Trophoblast cell (in vitro differentiated cells and primary cell): ENCODE results near the gene SMTNL2.

Experiments used
- DNase-seq, 2 donors: peaks; one replicate each; pipeline ENCODE4 v3.0.0-alpha.2; 2016
- H2AFZ ChIP-seq: 2 replicates; pipeline ENCODE4 v1.6.1; 2013; ENCODE audit warnings: low read length, moderate library complexity, mild to moderate bottlenecking; ENCODE audit not compliant: insufficient read depth, poor library complexity
- H2AK5ac ChIP-seq: 2 replicates; pipeline ENCODE4 v1.6.1; 2013; ENCODE audit warnings: mild to moderate bottlenecking, low read length
- H2BK120ac ChIP-seq: 2 replicates; pipeline ENCODE4 v1.6.1; 2013; ENCODE audit warnings: low read length, mild to moderate bottlenecking, moderate library complexity; ENCODE audit not compliant: insufficient read depth, poor library complexity
- H2BK12ac ChIP-seq: 2 replicates; pipeline ENCODE4 v1.6.1; 2013; ENCODE audit warnings: mild to moderate bottlenecking, low read length, moderate library complexity
- H2BK5ac ChIP-seq: 2 replicates; pipeline ENCODE4 v1.6.1; 2013; ENCODE audit warnings: low read length, low read depth, moderate library complexity, mild to moderate bottlenecking; ENCODE audit not compliant: poor library complexity
- H3K14ac ChIP-seq: 2 replicates; pipeline ENCODE4 v1.6.1; 2013; ENCODE audit warnings: mild to moderate bottlenecking, low read length
- H3K18ac ChIP-seq: 2 replicates; pipeline ENCODE4 v1.6.1; 2013; ENCODE audit warnings: mild to moderate bottlenecking, low read length
- H3K23ac ChIP-seq: 2 replicates; pipeline ENCODE4 v1.6.1; 2013; ENCODE audit warnings: low read length
- H3K27ac ChIP-seq: 2 replicates; pipeline ENCODE4 v1.5.1; 2013; ENCODE audit warnings: low read depth, mild to moderate bottlenecking, inconsistent platforms, low read length, moderate library complexity
- H3K27me3 ChIP-seq: 2 replicates; pipeline ENCODE4 v1.6.1; 2013; ENCODE audit warnings: inconsistent platforms, mild to moderate bottlenecking, low read length, moderate library complexity; ENCODE audit not compliant: insufficient read depth
- H3K36me3 ChIP-seq, 2 experiments: 1 replicate in 1 of 2; 2 replicates in 1 of 2; pipeline ENCODE4 v1.6.1; 2013; ENCODE audit warnings: low read length in 2 of 2, mild to moderate bottlenecking in 2 of 2, moderate library complexity in 1 of 2; ENCODE audit not compliant: insufficient read depth in 2 of 2, control insufficient read depth in 1 of 2
- H3K4ac ChIP-seq: 2 replicates; pipeline ENCODE4 v1.6.1; 2013; ENCODE audit warnings: low read depth, mild to moderate bottlenecking, low read length, moderate library complexity
- H3K4me1 ChIP-seq, 2 experiments: 1 replicate in 1 of 2; 2 replicates in 1 of 2; pipeline ENCODE4 v1.6.1; 2013; ENCODE audit warnings: low read length in 2 of 2, mild to moderate bottlenecking in 2 of 2, moderate library complexity in 1 of 2; ENCODE audit not compliant: insufficient read depth in 2 of 2, control insufficient read depth in 1 of 2
- H3K4me2 ChIP-seq: 2 replicates; pipeline ENCODE4 v1.6.1; 2013; ENCODE audit warnings: inconsistent platforms, mild to moderate bottlenecking, low read length, moderate library complexity
- H3K4me3 ChIP-seq: 2 replicates; pipeline ENCODE4 v1.5.1; 2013; ENCODE audit warnings: mild to moderate bottlenecking, low read depth, low read length, inconsistent platforms
- H3K79me1 ChIP-seq: one replicate; pipeline ENCODE4 v1.6.1; 2013; ENCODE audit warnings: low read length
- H3K79me2 ChIP-seq: 2 replicates; pipeline ENCODE4 v1.6.1; 2013; ENCODE audit warnings: low read length, mild to moderate bottlenecking; ENCODE audit not compliant: control insufficient read depth, insufficient read depth, poor library complexity
- H3K9ac ChIP-seq: 2 replicates; pipeline ENCODE4 v1.6.1; 2013; ENCODE audit warnings: mild to moderate bottlenecking, low read length
- H3K9me3 ChIP-seq: 2 replicates; pipeline ENCODE4 v1.6.1; 2013; ENCODE audit warnings: low read depth, mild to moderate bottlenecking, control low read depth, inconsistent platforms, low read length; ENCODE audit not compliant: insufficient read depth
- H4K12ac ChIP-seq: 2 replicates; pipeline ENCODE4 v1.6.1; 2013; ENCODE audit warnings: low read depth, mild to moderate bottlenecking, low read length, moderate library complexity
- H4K8ac ChIP-seq: 2 replicates; pipeline ENCODE4 v1.6.1; 2013; ENCODE audit warnings: low read depth, mild to moderate bottlenecking, low read length, moderate library complexity
- H4K91ac ChIP-seq: one replicate; pipeline ENCODE4 v1.6.1; 2013; ENCODE audit warnings: low read depth, mild to moderate bottlenecking, low read length, moderate library complexity
- WGBS: extraction: QIAGEN DNeasy Blood & Tissue Kit; methylation state at CpG from one replicate; pipeline ENCODE4 v1.1.7; 2013; ENCODE audit warnings: missing lambda C conversion rate; ENCODE audit not compliant: insufficient read length, insufficient coverage; ENCODE audit errors: extremely low coverage; 5-methylcytosine and 5-hydroxymethylcytosine counted together

Gene SMTNL2

GRCh38 chr17:4586043-4586442 is 1.7 kb downstream of the SMTNL2 start:
- peaks cover 47 to 70% of the 10 kb centered on the region in 2 experiments for H3K4me1 ChIP-seq
- peak overlapping the region; percentile 70 for H4K91ac ChIP-seq
- H3K23ac ChIP-seq = no peak overlapping the region
- peaks cover 5 to 6% of the 10 kb centered on the region in 2 experiments for H3K36me3 ChIP-seq
- peak overlapping the region; percentile 84 for H3K27ac ChIP-seq
- H3K4ac ChIP-seq = peak overlapping the region; percentile 96
- H3K4me3 ChIP-seq = peak overlapping the region; percentile 88
- H2AK5ac ChIP-seq = no peak overlapping the region
- no peaks in the 10 kb centered on the region for H3K27me3 ChIP-seq
- peak overlapping the region; percentile 3 for H3K14ac ChIP-seq
- H2BK120ac ChIP-seq = no peak overlapping the region
- H2AFZ ChIP-seq = no peak overlapping the region
- peaks cover 1% of the 10 kb centered on the region for H3K9me3 ChIP-seq
- peak overlapping the region; percentile 78 for H3K4me2 ChIP-seq
- DNase-seq = no peak
- no peak overlapping the region for H2BK5ac ChIP-seq
- WGBS = no CpG with 5 or more reads among the region's 9 CpGs
- no peak overlapping the region for H2BK12ac ChIP-seq
- peaks cover 51% of the 10 kb centered on the region for H3K79me2 ChIP-seq
- peaks cover 44% of the 10 kb centered on the region for H3K79me1 ChIP-seq
- no peak overlapping the region for H4K8ac ChIP-seq
- peak overlapping the region; percentile 8 for H3K9ac ChIP-seq
- no peak overlapping the region for H4K12ac ChIP-seq
- H3K18ac ChIP-seq = peak overlapping the region; percentile 12

- Histone ChIP-seq H3K18ac (peak overlapping the region; percentile 18), H3K36me3 (peaks cover 7 to 12% of the 10 kb centered on the region in 2 experiments), H4K8ac (peak overlapping the region; percentile 23), H3K4me3 (no peak overlapping the region), H3K79me2 (peaks cover 58% of the 10 kb centered on the region), H3K4me2 (peak overlapping the region; percentile 22), H3K9me3 (peaks cover 1% of the 10 kb centered on the region), H4K91ac (peak overlapping the region; percentile 53), H3K27me3 (no peaks in the 10 kb centered on the region), H2BK120ac (peak overlapping the region; percentile 49), H2AFZ (no peak overlapping the region), H3K14ac (peak overlapping the region; percentile 29), H2AK5ac (peak overlapping the region; percentile 5), H3K9ac (no peak overlapping the region), H3K4ac (peak overlapping the region; percentile 8), H4K12ac (no peak overlapping the region), H3K27ac (peak overlapping the region; percentile 84), H2BK12ac (peak overlapping the region; percentile 38), H3K4me1 (peaks cover 54 to 74% of the 10 kb centered on the region in 2 experiments), H3K23ac (no peak overlapping the region), H3K79me1 (peaks cover 50% of the 10 kb centered on the region), H2BK5ac (peak overlapping the region; percentile 44)
- WGBS = no CpG with 5 or more reads among the region's 7 CpGs
- no peak for DNase-seq
These were observed 2.9 kb downstream of the SMTNL2 start for GRCh38 chr17:4587195-4587594.

- H3K23ac ChIP-seq = no peak overlapping the region
- H3K14ac ChIP-seq = peak overlapping the region; percentile 96
- H3K18ac ChIP-seq = peak overlapping the region; percentile 95
- no peak overlapping the region for H2AK5ac ChIP-seq
- peak overlapping the region; percentile 92 for H2BK5ac ChIP-seq
- peaks cover 50% of the 10 kb centered on the region for H3K79me1 ChIP-seq
- no peak overlapping the region for H3K4ac ChIP-seq
- no CpG with 5 or more reads among the region's 9 CpGs for WGBS
- peaks cover 1% of the 10 kb centered on the region for H3K9me3 ChIP-seq
- peak overlapping the region; percentile 39 for H3K4me2 ChIP-seq
- peak overlapping the region; percentile 84 for H3K27ac ChIP-seq
- no peak overlapping the region for H3K9ac ChIP-seq
- H3K4me1 ChIP-seq = peaks cover 53 to 69% of the 10 kb centered on the region in 2 experiments
- no peak overlapping the region for H2AFZ ChIP-seq
- peaks cover 60% of the 10 kb centered on the region for H3K79me2 ChIP-seq
- H3K27me3 ChIP-seq = no peaks in the 10 kb centered on the region
- H4K12ac ChIP-seq = no peak overlapping the region
- H4K8ac ChIP-seq = no peak overlapping the region
- H3K36me3 ChIP-seq = peaks cover 9 to 15% of the 10 kb centered on the region in 2 experiments
- peak overlapping the region; percentile 99 for H4K91ac ChIP-seq
- H2BK120ac ChIP-seq = peak overlapping the region; percentile 96
- H3K4me3 ChIP-seq = no peak overlapping the region
- peak overlapping the region; percentile 22 for H2BK12ac ChIP-seq
- no peak for DNase-seq
These were observed 3.5 kb downstream of the SMTNL2 start for GRCh38 chr17:4587803-4588202.

GRCh38 chr17:4588391-4588790 is 4.1 kb downstream of the SMTNL2 start:
- Histone ChIP-seq H2BK12ac (peak overlapping the region; percentile 98), H4K12ac (peak overlapping the region; percentile 54), H2AFZ (peak overlapping the region; percentile 49), H3K18ac (peak overlapping the region; percentile 95), H3K79me2 (peaks cover 63% of the 10 kb centered on the region), H3K4me3 (no peak overlapping the region), H3K23ac (no peak overlapping the region), H4K8ac (peak overlapping the region; percentile 89), H2BK120ac (peak overlapping the region; percentile 96), H3K9me3 (peaks cover 1% of the 10 kb centered on the region), H3K27me3 (no peaks in the 10 kb centered on the region), H4K91ac (peak overlapping the region; percentile 99), H2AK5ac (peak overlapping the region; percentile 99), H2BK5ac (peak overlapping the region; percentile 92), H3K4me2 (peak overlapping the region; percentile 39), H3K4ac (peak overlapping the region; percentile 97), H3K79me1 (peaks cover 50% of the 10 kb centered on the region), H3K36me3 (peaks cover 15 to 20% of the 10 kb centered on the region in 2 experiments), H3K27ac (peak overlapping the region; percentile 84), H3K9ac (no peak overlapping the region), H3K4me1 (peaks cover 52 to 68% of the 10 kb centered on the region in 2 experiments), H3K14ac (peak overlapping the region; percentile 96)
- DNase-seq = no peak
- no CpG with 5 or more reads among the region's 11 CpGs for WGBS
